LNCAP (cell line): ENCODE measurements around the gene BOLA2B.

Experiments
- CTCF ChIP-seq: fragments of 450-650 bp; IDR thresholded peaks from 2 replicates; pipeline ENCODE4 v1.5.1; 2017; ENCODE audit warnings: mild to moderate bottlenecking

Gene BOLA2B

GRCh38 chr16:30147843-30148510, 45.5 kb downstream of the BOLA2B start:
- TF ChIP-seq CTCF = no peak

GRCh38 chr16:30145657-30146056, 47.8 kb downstream of the BOLA2B start:
- no peak for TF ChIP-seq CTCF

GRCh38 chr16:30144917-30145316, 48.5 kb downstream of the BOLA2B start:
- no peak for TF ChIP-seq CTCF

- TF ChIP-seq CTCF = no peak
Measured at GRCh38 chr16:30144017-30144416, 49.4 kb downstream of the BOLA2B start.

- TF ChIP-seq CTCF = no peak
Measured at GRCh38 chr16:30143347-30143702, 50.1 kb downstream of the BOLA2B start.
